Measurements from ENCODE around the gene RCAN2. TPM values are rescaled to one million over a fixed set of nuclear protein-coding genes. Genes with fewer than 3 reads are reported as not detected.

The RCAN2 gene
- total and polyA plus RNA-seq, 9 of the 15 experiments (the other 6 are each of a cell fraction or from before 2014, with no cell fraction given): 0.04 TPM; not detected in 8

- ChIA-PET POLR2A (no interaction called here), CTCF (ENCODE audit: low intra/inter-chr PET ratio) (no interaction called here)
- no peak overlapping the region for H3K9ac ChIP-seq (ENCODE audit: insufficient read depth in 1 of 2, low read depth in 2 of 2, low read length in 2 of 2)
- WGBS (ENCODE audit: insufficient coverage, low coverage, missing lambda C conversion rate): 0% methylated on average over 3 of the region's 3 CpGs
- BruUV-seq (replicated peaks): no TSS peak
- no peak overlapping the region for H3K4me2 ChIP-seq (ENCODE audit: insufficient read depth, low read length)
- DNase-seq (ENCODE audit: extremely low read depth in 1 of 4, low spot score in 3 of 4) (no peak), ATAC-seq (no peak), FAIRE-seq (no peak)
- H2AFZ ChIP-seq (ENCODE audit: low read depth, low read length): no peak overlapping the region
- no peaks in the 10 kb centered on the region for H3K36me3 ChIP-seq (ENCODE audit: control insufficient read depth, insufficient read depth, low read length)
- peaks cover 0 to 3% of the 10 kb centered on the region in 2 experiments; a peak in 1 of 5 replicates for H3K4me1 ChIP-seq (replicated peaks in 1 of 2; ENCODE audit: control insufficient read depth in 2 of 2, insufficient read depth in 2 of 2, low read length in 2 of 2)
- no peak overlapping the region for H3K27ac ChIP-seq (ENCODE audit: extremely low read depth, low read depth, low read length)
- no peak overlapping the region for H3K4me3 ChIP-seq
- no peaks in the 10 kb centered on the region for H3K27me3 ChIP-seq (ENCODE audit: control insufficient read depth in 2 of 2, insufficient read depth in 2 of 2, low read length in 2 of 2)
- no peaks in the 10 kb centered on the region for H4K20me1 ChIP-seq (replicated peaks; ENCODE audit: control insufficient read depth, insufficient read depth, low read length)
- TF ChIP-seq PATZ1 (CRISPR knock-in tag; IDR thresholded peaks at IDR 0.05; ENCODE audit: borderline replicate concordance) (no peak), WHSC1 (IDR thresholded peaks at IDR 0.05; ENCODE audit: low read length) (no peak), ZFP1 (CRISPR knock-in tag; IDR thresholded peaks at IDR 0.05) (no peak), SMAD1 (IDR thresholded peaks at IDR 0.05; ENCODE audit: low read depth, low read length, partially characterized antibody) (no peak), SMAD3 (CRISPR knock-in tag; conservative IDR thresholded peaks at IDR 0.05) (no peak), GABPB1 (CRISPR knock-in tag; IDR thresholded peaks at IDR 0.05) (no peak), HOMEZ (CRISPR knock-in tag; IDR thresholded peaks at IDR 0.05) (no peak)
- H3K9me3 ChIP-seq (replicated peaks; ENCODE audit: control insufficient read depth, insufficient read depth, low read depth, low read length): no peaks in the 10 kb centered on the region
- intact Hi-C loops (cut with micrococcal nuclease) (no loop called here), in situ Hi-C loops (cut with MboI) (no loop called here)
- H3K9me1 ChIP-seq (ENCODE audit: control insufficient read depth, insufficient read depth, low read length): no peaks in the 10 kb centered on the region
- H3K79me2 ChIP-seq (ENCODE audit: control insufficient read depth, insufficient read depth, low read length): no peaks in the 10 kb centered on the region
These were observed 167.2 kb downstream of the RCAN2 start for GRCh38 chr6:46323966-46324622.

All from K562 (cell line).